ENCODE data around the gene LRP5.

DNA sequence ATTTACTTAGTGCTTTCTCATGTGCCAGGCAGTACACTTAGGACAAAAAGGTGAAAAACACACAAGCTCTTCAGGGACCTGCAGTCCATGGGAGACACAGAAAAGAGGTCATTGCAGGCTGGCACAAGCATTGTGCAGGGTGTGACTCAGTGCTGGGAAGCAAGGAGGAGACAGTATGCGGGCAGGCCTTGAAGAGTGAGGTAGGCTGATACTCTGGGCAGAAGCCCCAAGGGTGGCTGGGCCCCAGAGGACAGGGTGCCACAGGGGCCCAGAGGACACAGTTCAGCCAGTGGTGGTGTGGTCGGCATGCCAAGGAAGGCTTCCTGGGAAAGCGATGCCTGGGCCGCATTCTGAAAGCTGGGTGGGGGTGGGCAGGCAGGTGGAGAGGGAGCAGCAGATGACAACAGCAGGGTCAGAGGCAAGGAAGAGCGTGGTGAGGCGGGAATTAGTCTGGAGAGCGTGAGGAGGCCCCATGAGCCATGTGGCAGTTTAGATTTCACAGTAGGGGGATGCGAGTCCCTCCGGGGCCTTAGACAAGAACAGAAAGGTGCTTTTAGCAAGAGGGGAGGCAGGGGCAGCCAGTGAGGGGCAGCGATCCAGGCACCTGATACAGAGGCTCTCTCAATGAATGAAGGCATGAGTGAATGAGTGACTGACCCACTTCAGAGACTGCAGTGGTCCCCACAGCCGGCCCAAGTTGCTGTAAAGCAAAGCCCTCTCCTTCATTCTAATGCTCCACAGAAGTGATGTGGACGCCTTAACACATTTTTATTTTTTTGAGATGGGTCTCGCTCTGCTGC, 47.5 kb upstream of the LRP5 start:
- no peak for TF ChIP-seq POLR2A (IDR thresholded peaks at IDR 0.05)
- no peak for TF ChIP-seq CTCF (IDR thresholded peaks at IDR 0.05)
- no peak for TF ChIP-seq POLR2AphosphoS5 (IDR thresholded peaks at IDR 0.05)
